Measurements from ENCODE around the gene HLA-B.
"Not testable (repeated sequence)": the region's sequence is repeated elsewhere in the genome, so short reads cannot be mapped to it uniquely, and the experiment has no call there.

HLA-B gene

DNA sequence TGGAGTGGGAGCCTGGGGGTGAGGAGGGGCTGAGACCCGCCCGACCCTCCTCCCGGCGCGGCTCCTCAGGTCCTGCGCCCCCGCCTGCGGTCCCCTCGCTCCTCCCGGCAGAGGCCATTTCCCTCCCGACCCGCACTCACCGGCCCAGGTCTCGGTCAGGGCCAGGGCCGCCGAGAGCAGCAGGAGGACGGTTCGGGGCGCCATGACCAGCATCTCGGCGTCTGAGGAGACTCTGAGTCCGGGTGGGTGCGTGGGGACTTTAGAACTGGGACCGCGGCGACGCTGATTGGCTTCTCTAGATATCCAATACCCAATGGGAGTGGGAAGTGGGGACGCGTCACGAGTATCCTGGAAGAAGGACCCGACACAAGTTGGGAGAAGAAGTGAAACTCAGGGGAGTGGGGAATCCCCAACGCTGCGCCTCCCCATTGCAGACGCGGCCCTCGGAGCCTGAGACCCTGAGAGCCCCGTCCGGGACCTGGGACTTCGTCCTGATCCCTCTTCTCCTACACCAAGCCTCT lies at the start of gene HLA-B:
TSS of gene HLA-B (minus strand) at position 234 of the 521 bp plus-strand sequence. CDS start at position 213, 21 bp downstream.
- DNase-seq, result peak; percentile 83 to 94

DNA sequence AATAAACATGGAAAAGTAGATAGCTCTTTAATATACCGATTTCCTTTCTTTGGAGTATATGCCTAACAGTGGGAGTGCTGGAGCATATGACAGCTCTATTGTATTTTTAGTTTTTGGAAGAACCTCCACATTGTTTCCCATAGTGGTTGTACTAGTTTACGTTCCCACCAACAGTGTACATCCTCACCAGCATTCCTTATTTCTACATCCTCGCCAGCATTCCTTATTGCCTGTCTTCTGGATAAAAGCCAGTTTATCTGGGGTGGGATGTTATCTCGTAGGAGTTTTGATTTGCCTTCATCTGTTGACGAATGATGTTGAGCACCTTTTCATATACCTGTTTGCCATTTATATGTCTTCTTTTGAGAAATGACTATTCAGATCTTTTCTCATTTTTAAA lies 49.0 kb upstream of the HLA-B start:
- DNase-seq, result no peak

DNA sequence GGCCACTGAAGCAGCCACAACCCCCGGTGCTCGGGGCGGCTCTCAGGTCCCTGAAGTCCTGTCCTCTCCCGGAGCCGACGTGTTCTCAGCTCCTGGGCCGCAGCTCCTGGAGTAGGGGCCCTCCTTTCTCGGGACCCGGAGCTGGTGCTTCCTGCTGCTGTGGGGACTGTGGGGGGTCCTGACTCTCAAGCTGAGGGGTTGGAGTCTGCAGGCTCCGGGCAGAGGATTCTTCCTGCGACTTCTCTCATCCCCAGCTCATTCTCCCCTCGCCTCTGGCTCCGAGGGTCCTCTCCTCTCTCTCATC lies 47.0 kb upstream of the HLA-B start:
- DNase-seq, result not testable (repeated sequence)

DNA sequence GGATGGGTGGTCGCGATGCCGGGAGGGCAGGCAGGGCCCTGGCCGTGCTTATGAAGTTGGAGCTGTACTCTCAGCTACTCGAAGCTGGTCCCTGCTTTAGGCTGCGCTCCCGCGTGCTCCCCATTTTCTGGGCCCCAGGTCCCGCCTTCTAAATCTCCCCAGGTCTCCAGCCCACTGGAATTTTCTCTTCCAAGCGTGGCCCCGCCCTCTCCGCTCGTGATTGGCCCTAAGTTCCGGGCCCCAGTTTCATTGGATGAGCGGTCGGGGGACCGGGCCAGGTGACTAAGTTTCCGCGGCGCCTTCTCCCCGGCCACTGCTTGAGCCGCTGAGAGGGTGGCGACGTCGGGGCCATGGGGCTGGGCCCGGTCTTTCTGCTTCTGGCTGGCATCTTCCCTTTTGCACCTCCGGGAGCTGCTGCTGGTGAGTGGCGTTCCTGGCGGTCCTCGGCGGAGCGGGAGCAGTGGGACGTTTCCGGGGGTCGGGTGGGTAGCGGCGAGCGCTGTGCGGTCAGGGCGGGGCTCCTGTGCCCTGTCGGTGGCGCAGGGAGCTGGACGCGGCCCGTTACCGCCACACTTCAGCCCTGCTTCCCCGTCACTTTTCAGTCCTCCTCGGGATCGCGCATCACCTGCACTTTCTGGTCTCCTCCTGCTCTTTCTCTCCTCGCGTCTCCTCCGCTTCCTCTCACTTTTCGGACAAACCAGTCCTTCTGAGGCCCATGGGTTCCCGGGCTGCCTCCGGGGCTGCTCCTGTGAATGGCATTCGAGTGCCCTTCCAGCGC lies 46.5 kb upstream of the HLA-B start, which contains the start of gene MICA:
TSS of gene MICA (plus strand) at position 313 of the 778 bp plus-strand sequence. CDS start at position 351, 38 bp downstream.
- DNase-seq, result peak; percentile 38 to 56

DNA sequence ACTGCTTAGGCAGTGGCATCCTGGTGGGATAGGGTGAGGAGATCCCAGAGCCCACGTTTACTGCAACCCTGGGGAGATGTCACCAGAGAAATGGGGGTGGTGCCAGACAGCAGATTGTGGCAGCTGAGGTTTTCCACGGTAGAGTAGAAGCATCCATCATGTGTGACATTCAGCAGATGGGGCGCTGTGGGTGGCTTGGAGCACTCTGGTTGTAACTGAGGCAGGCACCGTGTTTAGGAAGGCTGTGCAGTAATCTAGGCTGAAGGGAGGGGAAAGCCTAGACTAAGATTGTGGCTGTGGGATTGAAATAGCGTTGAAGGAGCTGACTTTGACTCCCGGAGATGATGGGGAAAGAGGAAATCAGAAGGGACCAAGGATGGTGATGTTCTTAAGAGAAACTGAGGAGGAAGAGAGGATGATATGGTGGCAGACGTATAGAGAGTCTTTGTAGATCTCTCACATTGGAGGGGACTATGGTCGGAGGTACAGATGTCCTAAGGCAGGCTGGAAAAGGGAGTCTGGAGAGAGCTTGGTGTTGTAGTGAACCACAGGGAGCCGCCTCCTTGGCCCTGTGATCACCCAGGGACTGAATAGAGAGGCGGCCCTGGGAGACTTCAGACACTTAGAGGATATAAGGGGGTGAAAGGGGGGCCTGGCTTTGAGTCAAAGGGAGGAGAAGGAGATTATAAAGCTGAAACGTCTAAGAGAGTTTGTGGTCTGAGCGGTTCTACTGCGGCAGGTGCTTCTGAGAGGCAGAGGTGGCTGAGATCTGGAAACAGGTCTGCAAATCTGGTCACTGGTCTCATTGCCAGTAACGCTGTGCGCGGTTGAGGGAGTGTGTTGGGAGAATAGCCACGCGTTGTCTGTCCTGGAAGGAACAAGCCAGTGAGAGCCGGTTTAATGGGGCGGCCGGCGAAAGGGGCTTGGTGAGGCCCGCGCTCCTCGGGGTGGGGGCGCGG lies 45.6 kb upstream of the HLA-B start:
- no peak for DNase-seq

DNA sequence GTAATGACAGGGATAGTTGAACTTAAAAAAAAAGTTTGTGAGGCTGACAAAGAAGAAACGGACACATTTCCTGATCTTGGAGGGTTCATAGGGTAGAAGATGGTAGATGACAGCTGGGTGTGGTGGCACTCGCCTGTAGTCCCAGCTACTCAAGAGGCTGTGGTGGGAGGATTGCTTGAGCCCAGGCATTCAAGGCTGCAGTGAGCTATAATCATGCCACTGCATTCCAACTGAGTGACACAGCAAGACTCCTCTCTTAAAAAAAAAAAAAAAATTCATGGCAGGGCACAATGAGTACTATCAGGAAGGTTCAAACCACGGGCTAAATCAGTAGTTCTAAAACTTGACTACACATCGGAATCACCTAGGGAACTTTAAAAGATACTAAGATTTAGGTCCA lies 44.4 kb upstream of the HLA-B start:
- DNase-seq, result no peak

DNA sequence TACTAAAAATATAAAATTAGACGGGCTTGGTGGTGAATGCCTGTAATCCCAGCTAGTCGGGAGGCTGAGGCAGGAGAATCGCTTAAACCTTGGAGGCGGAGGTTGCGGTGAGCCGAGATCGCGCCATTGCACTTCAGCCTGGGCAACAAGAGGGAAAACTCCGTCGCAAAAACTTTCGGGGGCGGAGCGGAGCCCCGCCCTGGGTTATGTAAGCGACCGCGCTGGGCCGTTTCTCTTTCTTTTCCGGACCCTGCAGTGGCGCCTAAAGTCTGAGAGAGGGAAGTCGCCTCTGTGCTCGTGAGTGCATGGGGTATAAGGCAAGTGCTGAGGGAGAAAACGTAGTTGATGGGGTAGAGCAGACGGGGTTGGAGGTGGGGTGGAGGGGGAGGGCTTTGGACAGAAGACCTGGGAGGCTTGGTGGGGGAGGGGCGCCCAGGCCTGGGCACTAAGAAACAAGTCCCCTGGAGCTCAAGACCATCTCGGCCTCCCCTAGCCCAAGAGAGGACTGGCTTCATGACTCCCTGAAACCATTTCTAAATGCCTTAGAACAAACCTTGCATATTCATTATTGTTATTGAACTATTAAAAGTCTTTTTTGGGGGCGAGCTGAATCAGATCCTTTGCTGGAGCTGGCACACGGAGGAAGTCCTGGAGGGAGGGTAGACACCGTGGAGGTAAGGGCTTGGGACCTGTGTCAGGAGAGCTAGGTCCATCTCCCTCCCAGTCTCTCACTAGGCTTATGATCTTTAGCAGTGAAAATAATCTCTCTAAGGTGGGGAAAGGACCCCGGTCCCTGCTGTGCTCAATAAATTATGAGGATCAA lies 43.7 kb upstream of the HLA-B start:
- DNase-seq, result peak; percentile 49 to 82

DNA sequence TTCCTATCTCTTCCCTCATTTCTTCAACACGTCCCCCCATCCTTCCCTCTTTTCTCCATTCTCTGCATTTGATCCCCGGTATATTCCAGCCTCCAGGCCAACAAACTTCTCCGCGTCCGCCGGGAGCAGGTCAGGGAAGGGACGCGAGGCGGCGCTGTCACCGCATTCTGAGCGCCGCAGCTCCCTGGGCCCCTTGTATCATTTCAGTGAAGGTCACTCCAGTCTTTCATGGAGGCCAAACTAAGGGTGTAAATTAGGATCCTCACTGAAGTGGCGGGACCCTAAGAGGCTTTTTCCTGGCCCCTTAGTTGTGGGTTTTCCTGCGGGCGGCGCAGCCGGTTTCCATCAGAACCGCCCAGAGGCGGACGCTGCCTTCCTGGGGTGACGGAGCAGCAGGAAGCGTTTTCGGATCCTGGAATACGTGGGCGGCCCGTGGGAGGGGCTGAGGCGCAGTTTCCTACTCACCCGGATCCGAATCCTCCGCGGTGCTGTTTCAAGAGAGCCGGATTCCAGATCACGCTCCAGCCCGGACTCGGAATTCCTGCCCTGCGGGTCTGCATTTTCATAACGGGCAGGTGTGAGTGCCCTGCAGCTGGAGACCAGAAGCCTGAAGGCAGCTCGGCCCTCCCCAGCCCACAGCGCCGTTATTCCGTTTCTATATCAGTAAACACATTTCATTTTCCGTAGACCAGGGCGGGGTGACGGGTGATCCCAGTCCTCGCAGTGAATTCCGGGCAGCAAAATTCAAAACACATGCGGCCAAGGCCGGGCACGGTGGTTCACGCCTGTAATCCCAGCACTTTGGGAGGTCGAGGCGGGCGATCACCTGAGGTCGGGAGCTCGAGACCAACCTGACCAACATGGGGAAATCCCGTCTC lies 42.8 kb upstream of the HLA-B start:
- peak; percentile 76 to 77 for DNase-seq

DNA sequence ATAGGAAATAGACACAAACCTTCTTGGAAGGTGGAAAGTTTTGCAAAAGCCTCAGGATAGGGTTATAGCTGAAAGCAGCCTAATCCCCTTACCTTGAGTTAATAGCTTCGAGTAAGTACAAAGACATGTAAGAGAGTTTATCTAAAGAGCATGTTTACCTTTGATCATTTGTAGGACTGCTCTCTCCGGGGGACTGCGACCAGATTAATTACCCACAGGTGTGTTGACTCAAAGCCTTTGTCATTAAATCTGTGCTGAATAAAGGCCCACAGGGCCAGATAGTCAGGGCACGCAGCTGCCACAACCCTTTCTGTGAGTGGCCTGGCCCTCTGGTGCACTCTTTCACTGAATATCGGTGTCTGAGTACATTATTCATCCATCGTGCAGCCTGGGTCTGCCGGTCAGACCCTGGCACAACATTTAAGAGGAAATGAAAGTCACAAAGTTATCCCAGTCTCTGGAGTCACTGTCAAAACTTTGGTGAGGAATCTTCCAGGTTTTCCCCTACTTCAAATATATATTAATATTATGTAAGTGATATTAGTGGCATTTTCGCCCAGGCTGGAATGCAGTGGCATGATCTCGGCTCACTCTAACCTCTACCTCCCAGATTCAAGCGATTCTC lies 41.0 kb upstream of the HLA-B start:
- DNase-seq, result no peak

DNA sequence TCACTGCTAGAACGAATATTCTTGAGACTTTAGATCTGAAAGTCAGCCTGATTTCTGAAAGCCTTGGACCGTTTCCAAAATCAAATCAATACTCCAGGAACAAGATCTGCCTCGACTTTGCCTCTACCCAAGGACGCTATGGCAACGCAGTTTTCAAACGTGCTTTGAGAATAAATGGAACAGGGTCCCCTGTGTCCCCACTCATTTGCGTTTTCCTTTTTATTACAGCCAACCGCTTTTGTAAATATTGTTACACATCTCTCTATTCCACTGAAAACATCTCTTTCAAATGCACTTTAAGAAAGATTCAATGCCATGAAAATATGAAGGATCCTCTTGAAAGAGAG lies 40.1 kb upstream of the HLA-B start:
- DNase-seq, result not testable (repeated sequence)

DNA sequence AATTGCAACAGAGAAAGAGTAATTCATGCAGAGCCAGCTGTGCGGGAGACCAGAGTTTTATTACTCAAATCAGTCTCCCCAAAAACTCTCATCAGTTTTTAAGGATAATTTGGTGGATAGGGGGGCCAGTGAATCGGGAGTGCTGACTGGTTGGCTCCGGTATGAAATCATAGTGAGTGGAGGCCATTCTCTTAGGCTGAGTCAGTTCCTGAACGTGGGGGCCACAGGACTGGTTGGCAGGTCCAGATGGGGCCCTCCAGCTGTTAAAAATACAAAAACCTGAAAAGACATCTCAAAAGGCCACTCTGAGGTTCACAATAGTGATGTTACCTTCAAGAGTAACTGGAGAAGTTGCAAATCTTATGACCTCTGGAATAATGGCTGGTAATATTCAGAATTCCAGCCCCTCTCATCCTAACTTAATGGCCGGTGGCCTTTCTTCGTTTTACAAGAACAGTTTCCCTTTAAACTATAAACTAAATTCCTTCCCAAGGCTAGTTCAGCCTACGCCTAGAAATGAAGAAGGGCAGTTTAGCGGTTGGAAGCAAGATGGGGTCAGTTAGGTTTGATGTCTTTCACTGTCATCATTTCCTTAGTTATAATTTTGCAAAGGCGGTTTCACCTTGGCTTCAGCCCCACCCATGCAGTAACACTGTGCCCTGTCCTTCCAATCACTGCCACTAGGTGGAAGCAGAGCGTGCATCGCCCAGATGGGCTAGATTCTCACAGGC lies 39.6 kb upstream of the HLA-B start:
- DNase-seq, result peak; percentile 30 to 47

DNA sequence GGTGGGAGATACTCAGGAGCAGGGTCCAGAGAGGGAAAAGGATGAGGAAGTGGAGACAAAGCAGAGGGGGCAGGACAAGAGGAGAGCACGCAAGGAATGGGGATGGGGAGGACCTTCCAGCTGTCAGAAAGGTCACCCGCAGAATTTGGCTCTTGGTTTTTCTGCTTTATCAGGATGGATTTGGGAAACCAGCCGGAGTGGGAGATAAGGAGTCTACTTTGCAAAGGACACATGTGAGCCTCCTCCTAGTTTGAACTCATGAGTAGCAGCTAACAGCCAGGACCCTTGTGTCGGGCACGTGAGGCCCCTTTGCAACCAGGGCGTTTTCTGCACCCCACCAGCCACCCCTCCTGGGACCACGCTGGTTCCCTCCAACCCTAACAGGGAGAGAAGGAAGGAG lies 38.9 kb upstream of the HLA-B start:
- no peak for DNase-seq

DNA sequence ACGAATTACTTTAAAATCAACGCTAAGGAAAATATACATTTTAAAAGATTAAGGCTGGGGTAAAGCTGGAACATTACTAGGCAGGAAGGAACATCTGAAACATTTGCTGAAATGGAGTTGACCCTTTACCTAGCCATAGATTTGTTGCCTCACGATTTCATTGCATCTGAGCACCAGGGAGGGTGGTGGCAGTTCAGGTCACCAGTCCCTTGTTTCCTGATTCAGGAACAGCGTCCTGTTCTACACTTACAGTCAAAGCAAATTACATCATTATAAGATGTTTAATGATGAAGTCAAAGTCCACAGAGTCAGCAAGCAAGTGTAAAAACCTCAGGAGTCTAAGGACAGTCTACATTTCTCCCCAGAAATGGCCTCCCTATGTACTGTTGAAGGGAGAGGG lies 37.4 kb upstream of the HLA-B start:
- DNase-seq, result no peak

DNA sequence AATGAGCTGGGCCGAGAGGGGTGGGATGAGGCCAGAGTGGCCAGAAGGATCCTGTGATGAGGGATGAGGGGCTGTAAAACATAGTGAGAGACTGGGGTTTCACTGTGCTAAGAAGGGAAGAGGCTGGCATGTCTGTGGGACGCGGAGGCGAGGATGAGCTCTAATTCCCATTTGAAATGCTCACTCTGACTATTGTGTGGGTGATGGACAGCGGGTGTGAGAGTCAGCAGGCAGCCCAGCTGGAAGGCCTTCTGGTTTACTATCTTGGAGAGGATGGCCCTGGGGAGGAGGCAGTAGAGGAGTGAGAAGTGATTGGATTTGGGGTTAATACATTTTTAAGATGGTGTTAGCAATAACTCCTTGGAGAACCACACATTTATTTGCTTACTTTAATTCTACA lies 37.0 kb upstream of the HLA-B start:
- DNase-seq, result no peak

DNA sequence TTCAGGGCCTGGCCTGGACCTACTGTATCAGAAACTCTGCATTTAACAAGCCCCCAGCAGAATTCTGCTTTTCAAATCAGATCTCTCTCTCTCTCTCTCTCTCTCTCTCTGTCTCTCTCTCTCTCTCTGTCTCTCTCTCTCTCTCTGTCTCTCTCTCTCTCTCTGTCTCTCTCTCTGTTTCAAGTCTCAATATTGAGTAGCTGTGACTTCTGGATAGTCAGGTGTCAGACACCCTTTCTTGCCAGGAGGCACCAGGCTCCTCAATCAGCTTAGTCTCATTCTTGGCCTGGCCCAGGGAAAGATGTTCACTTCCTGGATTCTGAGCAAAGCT lies 32.8 kb upstream of the HLA-B start:
- not testable (repeated sequence) for DNase-seq

DNA sequence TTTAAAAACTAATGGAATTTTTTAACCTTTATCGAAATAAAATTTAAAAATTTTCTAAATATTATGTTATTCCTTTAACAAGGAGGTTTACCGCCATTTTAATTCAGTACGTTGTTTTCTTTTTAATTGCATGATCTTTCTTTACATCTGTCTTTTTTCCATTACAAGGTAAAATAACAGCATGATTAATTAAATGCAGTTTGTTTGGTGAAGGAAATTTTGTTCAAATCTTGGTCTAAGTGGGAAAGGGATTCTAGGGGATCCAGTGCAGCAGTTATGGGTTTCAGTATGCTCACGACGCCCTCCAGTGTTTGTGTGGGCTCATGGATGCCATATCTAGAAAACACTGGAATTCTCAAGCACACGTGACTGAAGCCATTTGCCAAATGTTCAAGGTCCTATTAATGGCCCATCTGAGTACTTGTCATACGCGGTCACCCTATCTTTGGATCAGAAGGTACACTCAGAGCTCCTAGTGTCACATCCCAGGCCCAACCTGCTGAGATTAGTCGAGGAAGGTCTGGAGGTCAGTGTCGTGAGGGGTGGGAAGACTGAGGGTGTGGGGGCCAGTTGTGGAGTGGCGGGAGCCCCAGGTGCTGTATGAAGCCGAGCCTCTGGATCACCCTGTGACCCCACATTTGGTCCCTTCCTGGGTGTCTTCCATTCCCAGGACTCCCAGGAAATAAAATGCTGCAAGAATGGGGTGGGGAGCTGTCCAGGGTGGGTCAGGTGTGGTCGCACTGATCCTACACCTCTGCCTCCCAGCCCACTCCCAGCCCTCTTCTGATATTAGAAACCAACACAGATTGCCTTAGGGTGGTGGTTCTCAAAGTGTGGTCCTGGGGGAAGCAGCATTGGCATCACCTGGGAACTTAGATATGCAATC lies 32.2 kb upstream of the HLA-B start:
- not testable (repeated sequence) for DNase-seq

DNA sequence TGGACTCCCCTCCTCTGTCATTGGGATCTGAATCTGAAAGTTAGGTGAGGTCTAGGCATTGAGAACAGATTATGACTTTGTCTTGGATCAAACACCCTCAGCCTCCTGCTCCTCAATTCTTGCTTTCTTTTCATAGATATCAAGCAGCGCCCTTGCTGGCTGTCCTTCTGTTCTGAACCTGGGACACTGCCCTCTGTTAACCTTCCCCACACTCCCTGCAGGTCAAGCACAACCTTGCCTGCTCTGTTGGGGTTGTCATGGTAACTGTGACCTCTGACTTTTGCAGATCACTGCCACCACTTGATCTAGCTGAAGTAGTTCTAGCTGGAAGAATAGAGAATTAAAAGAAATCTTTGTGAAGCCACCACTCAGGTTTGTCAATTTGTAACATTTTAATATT lies 30.0 kb upstream of the HLA-B start:
- DNase-seq, result no peak

DNA sequence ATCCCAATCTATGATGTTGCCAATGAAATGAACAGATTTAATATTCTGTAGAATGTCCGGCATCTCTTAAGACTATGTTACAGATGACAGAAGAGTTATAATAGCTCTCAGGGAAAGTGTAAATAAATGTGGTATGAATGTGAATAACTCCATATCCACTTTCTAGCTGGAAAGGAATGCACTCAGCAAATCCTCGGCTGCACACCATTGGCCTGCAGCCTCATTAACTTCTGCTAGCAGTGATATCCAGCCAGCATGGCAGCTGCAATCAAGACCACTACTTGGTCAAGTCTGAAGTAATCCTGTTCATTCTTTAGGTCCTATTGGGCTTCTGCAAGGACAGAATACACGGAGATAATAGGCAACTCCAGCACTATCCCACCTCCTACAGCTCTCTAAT lies 29.1 kb upstream of the HLA-B start:
- DNase-seq, result no peak

DNA sequence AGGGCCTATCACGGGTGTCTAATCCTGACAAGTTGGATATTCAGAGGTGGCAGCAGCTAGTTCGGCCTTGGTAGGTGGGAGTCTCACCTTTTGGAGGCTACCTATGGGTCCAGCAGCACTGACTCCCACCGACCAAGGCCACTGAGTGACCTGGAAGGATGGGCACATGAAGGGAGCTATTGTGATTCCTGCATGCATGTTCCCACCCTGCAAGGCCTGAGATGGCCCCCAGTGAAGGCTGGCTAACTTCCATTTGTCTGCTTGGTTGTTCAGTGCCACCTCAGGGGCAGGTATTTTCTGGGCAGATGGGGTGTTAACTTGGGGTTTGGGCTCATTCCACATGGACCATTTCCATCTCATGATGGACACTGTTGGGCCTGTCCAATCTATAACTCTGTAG lies 28.1 kb upstream of the HLA-B start:
- no peak for DNase-seq

DNA sequence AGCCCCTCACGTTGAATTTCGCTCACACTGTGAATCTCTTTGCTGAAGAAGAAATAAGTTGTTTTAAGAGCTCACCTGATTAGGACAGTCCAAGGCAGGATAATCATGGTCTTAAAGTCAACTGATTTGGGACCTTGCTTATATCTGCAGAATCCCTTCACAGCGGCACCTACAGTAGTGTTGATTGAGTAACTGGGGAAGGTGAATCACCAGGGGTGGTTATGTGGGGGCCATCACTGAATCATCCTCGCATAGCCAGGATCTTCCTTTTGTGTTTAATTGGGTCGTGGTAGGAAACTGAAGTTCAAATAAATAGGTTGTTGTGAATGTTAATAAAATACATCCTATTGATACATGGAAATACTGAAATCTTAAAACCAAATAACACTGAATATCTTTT lies 26.2 kb upstream of the HLA-B start:
- DNase-seq, result no peak

Measured in bone marrow (tissue), 2 donors.